Mesenchymal stem cell (in vitro differentiated cells and primary cell): ENCODE results near the gene CACUL1.
A peak's percentile ranks its signal among the peaks of the same experiment; 100 is the strongest.

Source experiments
- DNase-seq: peaks from one replicate; pipeline ENCODE4 v3.0.0-alpha.2; 2013
- H2AFZ ChIP-seq: one replicate; pipeline ENCODE4 v1.6.1; 2013; ENCODE audit warnings: low read depth, mild to moderate bottlenecking, control low read depth, inconsistent platforms, low read length, moderate library complexity
- H2AK5ac ChIP-seq: 2 replicates; pipeline ENCODE4 v1.6.1; 2013; ENCODE audit warnings: low read length, moderate library complexity, mild to moderate bottlenecking, inconsistent platforms; ENCODE audit not compliant: severe bottlenecking
- H2BK120ac ChIP-seq: one replicate; pipeline ENCODE4 v1.6.1; 2013; ENCODE audit warnings: low read depth, mild to moderate bottlenecking, inconsistent platforms, low read length, moderate library complexity
- H2BK12ac ChIP-seq, 2 experiments: one replicate each; pipeline ENCODE4 v1.6.1; 2013; ENCODE audit warnings: inconsistent platforms in 2 of 2, low read length in 2 of 2, mild to moderate bottlenecking in 2 of 2, moderate library complexity in 2 of 2, control low read depth in 1 of 2
- H2BK15ac ChIP-seq: one replicate; pipeline ENCODE4 v1.6.1; 2013; ENCODE audit warnings: mild to moderate bottlenecking, low read depth, inconsistent platforms; ENCODE audit not compliant: poor library complexity, severe bottlenecking
- H2BK5ac ChIP-seq: 2 replicates; pipeline ENCODE4 v1.6.1; 2013; ENCODE audit warnings: low read depth, mild to moderate bottlenecking, low read length, control low read depth, inconsistent platforms; ENCODE audit not compliant: poor library complexity, severe bottlenecking
- H3K14ac ChIP-seq, 2 experiments: one replicate each; pipeline ENCODE4 v1.6.1; 2013; ENCODE audit warnings: inconsistent platforms in 2 of 2, low read length in 2 of 2, control low read depth in 1 of 2, mild to moderate bottlenecking in 1 of 2, moderate library complexity in 1 of 2
- H3K18ac ChIP-seq, 2 experiments: one replicate each; pipeline ENCODE4 v1.6.1; 2013; ENCODE audit warnings: inconsistent platforms in 2 of 2, low read length in 2 of 2, control low read depth in 1 of 2, low read depth in 1 of 2, mild to moderate bottlenecking in 1 of 2
- H3K23ac ChIP-seq, 2 experiments: one replicate each; pipeline ENCODE4 v1.6.1; 2013; ENCODE audit warnings: inconsistent platforms in 2 of 2, low read length in 2 of 2, mild to moderate bottlenecking in 2 of 2, moderate library complexity in 2 of 2, control low read depth in 1 of 2
- H3K27ac ChIP-seq: 2 replicates; pipeline ENCODE4 v1.5.1; 2013; ENCODE audit warnings: mild to moderate bottlenecking, moderate library complexity, low read length, control low read depth, inconsistent platforms; ENCODE audit not compliant: poor library complexity, severe bottlenecking
- H3K27me3 ChIP-seq, 2 experiments: 2 replicates each; pipeline versions ENCODE4 v1.6.1 to v1.7.0; 2013; ENCODE audit warnings: low read length in 2 of 2, mild to moderate bottlenecking in 2 of 2, moderate library complexity in 2 of 2, control low read depth in 1 of 2, inconsistent platforms in 1 of 2; ENCODE audit not compliant: control insufficient read depth in 1 of 2, insufficient read depth in 1 of 2
- H3K36me3 ChIP-seq, 2 experiments: 2 replicates each; pipeline versions ENCODE4 v1.6.1 to v1.7.0; 2013; ENCODE audit warnings: low read length in 2 of 2, control low read depth in 1 of 2, inconsistent platforms in 1 of 2, low read depth in 1 of 2, mild to moderate bottlenecking in 1 of 2; ENCODE audit not compliant: insufficient read depth in 2 of 2, control insufficient read depth in 1 of 2
- H3K4ac ChIP-seq, 2 experiments: one replicate each; pipeline ENCODE4 v1.6.1; 2013; ENCODE audit warnings: inconsistent platforms in 2 of 2, low read length in 2 of 2, mild to moderate bottlenecking in 2 of 2, moderate library complexity in 2 of 2, control low read depth in 1 of 2, low read depth in 1 of 2
- H3K4me1 ChIP-seq: 2 replicates; pipeline ENCODE4 v1.6.1; 2013; ENCODE audit warnings: low read depth, low read length, control low read depth; ENCODE audit not compliant: control insufficient read depth, insufficient read depth
- H3K4me2 ChIP-seq: 2 replicates; pipeline ENCODE4 v1.6.1; 2013; ENCODE audit warnings: low read length, mild to moderate bottlenecking, inconsistent platforms; ENCODE audit not compliant: poor library complexity, severe bottlenecking
- H3K4me3 ChIP-seq, 2 experiments: 2 replicates each; pipeline versions ENCODE4 v1.5.1 to v1.7.0; 2013; ENCODE audit warnings: low read length in 2 of 2, mild to moderate bottlenecking in 2 of 2, control low read depth in 1 of 2, low read depth in 1 of 2; ENCODE audit not compliant: insufficient read depth in 1 of 2
- H3K79me1 ChIP-seq: replicated peaks from 2 replicates; pipeline ENCODE4 v1.6.1; 2013; ENCODE audit warnings: mild to moderate bottlenecking, control low read depth, low read length, inconsistent platforms; ENCODE audit not compliant: poor library complexity, severe bottlenecking
- H3K9ac ChIP-seq: 2 replicates; pipeline ENCODE4 v1.7.0; 2013; ENCODE audit warnings: mild to moderate bottlenecking, low read length, moderate library complexity
- H3K9me3 ChIP-seq: 2 replicates; pipeline ENCODE4 v1.7.0; 2013; ENCODE audit warnings: mild to moderate bottlenecking, low read length; ENCODE audit not compliant: control insufficient read depth
- H4K8ac ChIP-seq: one replicate; pipeline ENCODE4 v1.6.1; 2013; ENCODE audit warnings: inconsistent platforms, mild to moderate bottlenecking, low read length, moderate library complexity
- H4K91ac ChIP-seq: one replicate; pipeline ENCODE4 v1.6.1; 2013; ENCODE audit warnings: mild to moderate bottlenecking, low read length, inconsistent platforms
- WGBS: methylation state at CpG from one replicate; pipeline ENCODE4 v1.1.7; 2013; ENCODE audit warnings: mixed read lengths; 5-methylcytosine and 5-hydroxymethylcytosine counted together

Gene CACUL1

DNA sequence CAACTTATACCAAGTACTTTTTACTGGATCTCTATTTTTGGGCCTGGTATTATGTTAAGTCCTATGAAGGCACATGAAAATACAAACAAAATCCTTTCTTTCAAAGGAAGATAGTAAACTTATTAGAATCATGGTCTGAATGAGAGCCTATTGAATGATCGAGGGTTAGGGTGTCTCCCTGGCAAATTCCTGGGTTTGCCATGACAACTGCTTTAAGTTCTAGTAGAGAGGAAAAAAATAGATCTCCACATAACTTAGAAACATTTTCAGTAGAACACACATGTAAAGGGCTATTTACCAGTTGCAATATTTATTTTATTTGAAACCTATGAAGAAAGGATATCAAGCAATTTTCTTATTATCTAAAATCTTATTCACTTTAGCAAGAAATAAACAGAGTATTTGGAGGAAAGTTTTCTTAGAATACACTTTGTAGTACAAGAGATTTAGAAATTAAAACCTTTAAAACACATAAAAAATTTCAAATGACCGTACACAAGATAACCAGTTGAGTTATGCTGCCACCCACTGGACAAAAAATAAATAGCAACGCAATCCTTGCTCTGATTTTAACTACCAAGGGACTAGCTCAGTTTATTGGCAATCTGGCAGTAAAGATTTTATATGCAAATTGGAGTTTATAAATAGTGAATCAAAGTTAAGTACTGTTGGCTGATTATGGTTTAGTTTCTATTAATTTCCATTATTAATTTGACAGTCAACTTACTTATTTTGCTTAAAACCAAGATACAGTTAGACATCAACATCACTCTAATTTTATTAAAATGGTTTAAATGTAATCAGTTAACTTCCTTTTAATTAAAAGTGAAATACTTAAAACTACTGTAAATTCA is 33.9 kb downstream of the CACUL1 start:
- Histone ChIP-seq H3K23ac (no peak overlapping the region), H2BK5ac (no peak overlapping the region), H3K18ac (no peak overlapping the region), H3K4me2 (no peak overlapping the region), H3K14ac (no peak overlapping the region), H3K36me3 (peaks cover 7 to 10% of the 10 kb centered on the region in 2 experiments), H4K91ac (no peak overlapping the region), H4K8ac (no peak overlapping the region), H2BK15ac (no peak overlapping the region), H2AFZ (no peak overlapping the region), H2AK5ac (no peak overlapping the region), H3K9me3 (no peaks in the 10 kb centered on the region), H3K4me1 (no peaks in the 10 kb centered on the region), H2BK120ac (no peak overlapping the region), H3K4ac (no peak overlapping the region), H2BK12ac (no peak overlapping the region), H3K27ac (no peak overlapping the region), H3K79me1 (peaks cover 26% of the 10 kb centered on the region), H3K27me3 (no peaks in the 10 kb centered on the region), H3K4me3 (no peak overlapping the region), H3K9ac (peak overlapping the region; percentile 59)
- WGBS: 25% methylated on average over 1 of the region's 3 CpGs
- DNase-seq: peak; percentile 66

DNA sequence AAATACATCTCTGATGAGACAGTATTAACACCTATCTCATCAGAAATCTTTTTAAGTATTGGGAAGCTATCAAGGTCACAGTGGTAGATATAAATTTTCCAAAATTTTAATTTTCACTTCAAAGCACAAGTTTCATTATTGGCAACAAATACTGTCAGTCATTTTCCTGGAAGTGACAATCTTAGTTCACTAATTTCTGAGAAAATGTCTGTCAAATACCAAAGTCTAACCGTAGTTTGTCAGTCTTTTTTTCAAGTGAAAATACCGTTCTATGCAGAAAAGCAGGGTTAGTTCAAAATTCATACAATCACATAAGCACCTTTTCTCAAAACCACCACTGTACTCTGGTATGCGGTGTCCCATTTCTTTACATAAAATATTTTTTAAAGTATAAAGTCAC is 40.4 kb downstream of the CACUL1 start:
- no peak overlapping the region for H3K27ac ChIP-seq
- H3K14ac ChIP-seq: no peak overlapping the region
- H2AFZ ChIP-seq: no peak overlapping the region
- H3K18ac ChIP-seq: no peak overlapping the region
- DNase-seq: no peak
- no peak overlapping the region for H2BK12ac ChIP-seq
- no peak overlapping the region for H2BK120ac ChIP-seq
- no peak overlapping the region for H2AK5ac ChIP-seq
- no peak overlapping the region for H3K4ac ChIP-seq
- H3K4me3 ChIP-seq: no peak overlapping the region
- no peaks in the 10 kb centered on the region for H3K27me3 ChIP-seq
- H3K79me1 ChIP-seq: peaks cover 39% of the 10 kb centered on the region
- no peak overlapping the region for H3K9ac ChIP-seq
- H4K91ac ChIP-seq: no peak overlapping the region
- WGBS: 86% methylated on average over 2 of the region's 3 CpGs
- H3K4me2 ChIP-seq: no peak overlapping the region
- peaks cover 4% of the 10 kb centered on the region for H3K4me1 ChIP-seq
- no peak overlapping the region for H3K23ac ChIP-seq
- H4K8ac ChIP-seq: no peak overlapping the region
- H3K9me3 ChIP-seq: no peaks in the 10 kb centered on the region
- peaks cover 19 to 21% of the 10 kb centered on the region in 2 experiments for H3K36me3 ChIP-seq
- H2BK15ac ChIP-seq: no peak overlapping the region
- H2BK5ac ChIP-seq: no peak overlapping the region

DNA sequence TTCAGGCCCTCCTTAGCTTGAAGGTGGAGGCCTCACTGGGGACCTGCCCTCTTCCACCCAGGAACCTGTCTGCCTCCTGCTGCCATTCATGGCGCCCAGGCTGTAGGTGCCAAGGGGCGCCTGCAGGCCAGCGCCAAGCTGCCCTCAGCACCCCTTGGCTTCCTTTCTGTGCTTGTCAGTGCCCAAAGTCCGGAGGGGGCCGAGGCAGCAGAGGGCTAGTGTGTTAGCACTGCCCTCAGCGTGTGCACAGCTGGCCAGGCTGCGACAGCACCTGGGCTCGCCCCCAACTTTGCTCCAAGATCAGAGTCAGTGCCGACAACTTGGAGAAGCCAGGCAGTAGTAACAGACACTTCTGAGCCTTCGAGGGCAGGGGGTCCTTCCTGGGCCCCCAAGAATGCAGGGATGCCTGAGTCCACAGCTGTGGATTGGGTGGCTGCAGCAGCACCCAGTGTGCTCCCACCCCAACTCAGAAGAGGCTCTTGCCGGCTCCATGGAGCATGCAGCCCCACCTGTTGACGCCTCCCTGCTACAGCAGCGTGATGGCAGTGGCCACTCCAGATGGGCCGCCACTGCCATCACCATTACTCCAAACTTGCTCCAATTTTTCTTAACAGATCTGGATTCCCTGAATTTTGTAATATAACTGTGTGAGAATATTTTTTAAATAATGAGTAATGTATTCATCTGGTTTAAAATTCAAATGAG is 41.7 kb downstream of the CACUL1 start:
- WGBS: 91% methylated on average over 11 of the region's 14 CpGs

DNA sequence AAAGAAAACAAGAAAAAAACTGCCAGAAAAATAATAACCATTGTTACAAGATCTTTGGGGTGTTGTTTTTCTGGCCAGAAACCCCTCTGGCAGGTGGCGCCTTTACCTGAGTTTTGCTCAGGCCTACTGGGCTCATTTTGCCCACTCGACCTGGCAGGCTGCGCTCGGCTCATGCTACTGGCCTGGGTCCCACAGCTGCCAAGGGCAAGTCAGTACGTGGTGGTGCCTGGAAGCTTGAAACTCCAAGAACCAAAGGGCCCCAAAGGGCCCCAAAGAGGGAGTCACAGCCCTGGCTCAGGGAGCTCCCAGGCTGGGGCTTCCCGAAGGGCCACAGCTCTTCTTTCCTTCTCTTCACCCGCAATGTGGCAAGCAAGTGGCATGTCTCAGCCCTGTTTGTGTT is 42.7 kb downstream of the CACUL1 start:
- Histone ChIP-seq H3K4ac (no peak overlapping the region), H3K27me3 (no peaks in the 10 kb centered on the region), H3K23ac (no peak overlapping the region), H3K18ac (no peak overlapping the region), H2BK5ac (no peak overlapping the region), H2AFZ (no peak overlapping the region), H4K91ac (no peak overlapping the region), H3K36me3 (peaks cover 15 to 16% of the 10 kb centered on the region in 2 experiments), H2BK12ac (no peak overlapping the region), H3K27ac (no peak overlapping the region), H3K9ac (no peak overlapping the region), H2AK5ac (no peak overlapping the region), H2BK15ac (no peak overlapping the region), H3K79me1 (peaks cover 36% of the 10 kb centered on the region), H3K4me2 (no peak overlapping the region), H2BK120ac (no peak overlapping the region), H4K8ac (no peak overlapping the region), H3K9me3 (no peaks in the 10 kb centered on the region), H3K14ac (no peak overlapping the region), H3K4me3 (no peak overlapping the region), H3K4me1 (peaks cover 4% of the 10 kb centered on the region)
- WGBS: 92% methylated on average over 7 of the region's 7 CpGs
- no peak for DNase-seq

More for the DNA sequence above, 41.7 kb downstream of the CACUL1 start:
- no peak overlapping the region for H3K4ac ChIP-seq
- H2BK15ac ChIP-seq: no peak overlapping the region
- no peak overlapping the region for H3K14ac ChIP-seq
- no peak for DNase-seq
- H2AK5ac ChIP-seq: no peak overlapping the region
- H3K36me3 ChIP-seq: peaks cover 19 to 20% of the 10 kb centered on the region in 2 experiments
- no peak overlapping the region for H4K8ac ChIP-seq
- no peak overlapping the region for H3K4me3 ChIP-seq
- H3K4me2 ChIP-seq: no peak overlapping the region
- peaks cover 41% of the 10 kb centered on the region for H3K79me1 ChIP-seq
- H2BK12ac ChIP-seq: no peak overlapping the region
- H2BK5ac ChIP-seq: no peak overlapping the region
- H3K9ac ChIP-seq: no peak overlapping the region
- H4K91ac ChIP-seq: no peak overlapping the region
- peaks cover 4% of the 10 kb centered on the region for H3K4me1 ChIP-seq
- no peak overlapping the region for H2BK120ac ChIP-seq
- H3K23ac ChIP-seq: no peak overlapping the region
- H3K9me3 ChIP-seq: no peaks in the 10 kb centered on the region
- H2AFZ ChIP-seq: no peak overlapping the region
- H3K18ac ChIP-seq: no peak overlapping the region
- no peak overlapping the region for H3K27ac ChIP-seq
- no peaks in the 10 kb centered on the region for H3K27me3 ChIP-seq
